ENCODE results near the gene UBA7. TPM values are rescaled to one million over a fixed set of nuclear protein-coding genes. Genes with fewer than 3 reads are reported as not detected.
A peak's percentile ranks its signal among the peaks of the same experiment; 100 is the strongest.

UBA7 gene
- total and polyA plus RNA-seq, 2 of the 8 experiments (the other 6 are each of a cell fraction or from before 2014, with no cell fraction given): 0.34 to 0.65 TPM

DNA sequence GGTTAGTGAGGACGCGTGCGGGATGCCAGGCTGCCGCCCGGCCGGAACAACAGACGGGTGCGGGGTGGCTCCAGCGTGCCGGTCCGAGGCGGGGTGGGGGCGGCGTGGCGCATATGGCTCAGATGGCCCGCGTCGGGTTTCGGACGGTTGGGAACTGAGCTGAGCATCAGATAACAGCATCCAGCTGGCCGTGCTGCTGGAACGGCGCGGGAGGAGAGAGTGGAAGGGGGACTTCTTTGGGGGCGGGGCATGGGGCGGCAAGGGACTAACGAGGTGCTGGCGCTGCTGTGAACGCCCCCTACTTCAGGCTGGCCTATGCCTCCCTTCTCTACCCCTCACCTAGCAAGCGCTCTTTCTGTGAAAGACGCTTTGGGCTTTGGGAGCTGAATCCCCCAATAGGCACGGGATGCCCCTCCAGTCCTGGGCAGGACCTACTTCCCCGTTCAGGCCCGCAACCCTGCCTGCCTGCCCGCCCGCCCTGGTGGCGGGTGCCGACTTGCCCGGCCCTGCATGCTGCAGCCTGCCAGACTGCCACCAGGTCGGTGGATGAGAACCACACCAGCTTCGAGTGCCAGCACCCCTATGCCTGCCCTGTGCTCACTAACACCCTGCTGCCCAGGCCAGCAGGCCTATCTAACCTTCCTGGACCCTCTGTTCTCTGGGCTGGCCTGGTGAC is 10.2 kb downstream of the UBA7 start (continued):
- TF ChIP-seq CTBP2 (IDR thresholded peaks at IDR 0.05; ENCODE audit: borderline replicate concordance, insufficient read depth, insufficient read length, low read length) (no peak), YY1 (IDR thresholded peaks at IDR 0.05; ENCODE audit: low read depth, low read length) (no peak), POLR2A (IDR thresholded peaks at IDR 0.05; ENCODE audit: control extremely low read depth in 1 of 2, low read depth in 2 of 2, low read length in 2 of 2) (no peak; a peak in 1 of 3 replicates), SIX5 (IDR thresholded peaks at IDR 0.05; ENCODE audit: low read depth, low read length) (no peak), BRCA1 (IDR thresholded peaks at IDR 0.05; ENCODE audit: low read depth, low read length) (no peak), FOSL1 (IDR thresholded peaks at IDR 0.05; ENCODE audit: insufficient read depth, low read depth, low read length) (no peak), TEAD4 (IDR thresholded peaks at IDR 0.05; ENCODE audit: low read depth, low read length) (no peak), GABPA (IDR thresholded peaks at IDR 0.05; ENCODE audit: borderline replicate concordance, insufficient read depth, low read length) (0 out of 2 replicates have a peak, but pooled peaks have one; percentile 28), RNF2 (IDR thresholded peaks at IDR 0.05; ENCODE audit: borderline replicate concordance, low read depth, low read length, missing control alignments, poor library complexity, severe bottlenecking) (no peak)
